SH-SY5Y (cell line): Measurements from ENCODE around the gene BRD1.

ENCODE experiments used
- GATA2 ChIP-seq: IDR thresholded peaks from 2 replicates; pipeline ENCODE4 v1.6.1; 2011; ENCODE audit warnings: mild to moderate bottlenecking, low read depth, low read length
- GATA3 ChIP-seq: IDR thresholded peaks from 2 replicates; pipeline ENCODE4 v1.6.1; 2011; ENCODE audit warnings: low read depth, mild to moderate bottlenecking, low read length, moderate library complexity

GRCh38 chr22:49845666-49846459 lies 18.2 kb upstream of the BRD1 start:
- TF ChIP-seq GATA3 (no peak), GATA2 (no peak)
